Heart left ventricle (tissue), 13 donors: ENCODE results near the gene GRIN2D.

Source experiments
- POLR2A ChIP-seq, 2 donors: fragments of 450-650 bp; IDR thresholded peaks; one replicate each; pipeline ENCODE4 v1.6.1; 2017; ENCODE audit warnings: antibody characterized with exemption in 2 of 2, mild to moderate bottlenecking in 2 of 2, moderate library complexity in 2 of 2
- TF ChIP-seq, protein P1 (sequence below), 12 donors: fragments of 200-600 bp; sonication (generic) in 4 of 12; IDR thresholded peaks; one replicate each; pipeline versions ENCODE4 v1.5.0 to v1.8.0; 2018 to 2022; ENCODE audit warnings: antibody characterized with exemption in 12 of 12, mild to moderate bottlenecking in 5 of 12
- donor health status: ischemic (EF 13 %, LVEDD 7.1; RV severe dilation, severe dysfunction).
- donor health status: DM: no; HTN: yes; CAD: no.
- donor health status: DM: no; HTN: no; CAD: no.
- donor health status: ischemic (EF 25% LVEDD 6.9; RV normal size, moderate dysfunction).
- donor health status: ischemic (EF 25% LVEDD 5.7; RV mildly dilated, moderate dysfunction).
- donor health status: ischemic (EF 35%, LVEDD 5.7; RV mildly dilated, moderate dysfunction).
- donor health status: nonischemic (EF 11% LVEDD 7.7; RV severe dilation, severe dysfunction).
- donor health status: DM: yes; HTN: yes; CAD: no.
- donor health status: PGD.
- donor health status: ischemic (EF 29% LVEDD 5.4; RV normal size, mild dysfunction).
- donor health status: nonischemic (EF 23%, LVEDD 6.1; RV moderate dilation, normal function).

DNA sequence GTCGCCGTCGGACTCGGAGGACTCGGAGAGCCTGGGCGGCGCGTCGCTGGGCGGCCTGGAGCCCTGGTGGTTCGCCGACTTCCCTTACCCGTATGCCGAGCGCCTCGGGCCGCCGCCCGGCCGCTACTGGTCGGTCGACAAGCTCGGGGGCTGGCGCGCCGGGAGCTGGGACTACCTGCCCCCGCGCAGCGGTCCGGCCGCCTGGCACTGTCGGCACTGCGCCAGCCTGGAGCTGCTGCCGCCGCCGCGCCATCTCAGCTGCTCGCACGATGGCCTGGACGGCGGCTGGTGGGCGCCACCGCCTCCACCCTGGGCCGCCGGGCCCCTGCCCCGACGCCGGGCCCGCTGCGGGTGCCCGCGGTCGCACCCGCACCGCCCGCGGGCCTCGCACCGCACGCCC lies 49.8 kb downstream of the GRIN2D start:
- TF ChIP-seq, protein P1, sequence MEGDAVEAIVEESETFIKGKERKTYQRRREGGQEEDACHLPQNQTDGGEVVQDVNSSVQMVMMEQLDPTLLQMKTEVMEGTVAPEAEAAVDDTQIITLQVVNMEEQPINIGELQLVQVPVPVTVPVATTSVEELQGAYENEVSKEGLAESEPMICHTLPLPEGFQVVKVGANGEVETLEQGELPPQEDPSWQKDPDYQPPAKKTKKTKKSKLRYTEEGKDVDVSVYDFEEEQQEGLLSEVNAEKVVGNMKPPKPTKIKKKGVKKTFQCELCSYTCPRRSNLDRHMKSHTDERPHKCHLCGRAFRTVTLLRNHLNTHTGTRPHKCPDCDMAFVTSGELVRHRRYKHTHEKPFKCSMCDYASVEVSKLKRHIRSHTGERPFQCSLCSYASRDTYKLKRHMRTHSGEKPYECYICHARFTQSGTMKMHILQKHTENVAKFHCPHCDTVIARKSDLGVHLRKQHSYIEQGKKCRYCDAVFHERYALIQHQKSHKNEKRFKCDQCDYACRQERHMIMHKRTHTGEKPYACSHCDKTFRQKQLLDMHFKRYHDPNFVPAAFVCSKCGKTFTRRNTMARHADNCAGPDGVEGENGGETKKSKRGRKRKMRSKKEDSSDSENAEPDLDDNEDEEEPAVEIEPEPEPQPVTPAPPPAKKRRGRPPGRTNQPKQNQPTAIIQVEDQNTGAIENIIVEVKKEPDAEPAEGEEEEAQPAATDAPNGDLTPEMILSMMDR (IDR thresholded peaks at IDR 0.05) = no peak
- TF ChIP-seq POLR2A (IDR thresholded peaks at IDR 0.05) = no peak
